Panc1 (cell line): Measurements from ENCODE around the gene ASH1L.

ENCODE experiments used
- POLR2AphosphoS5 ChIP-seq: IDR thresholded peaks from 2 replicates; pipeline ENCODE4 v1.6.1; 2012; ENCODE audit warnings: mild to moderate bottlenecking, low read depth, low read length, moderate library complexity
- SIN3A ChIP-seq: IDR thresholded peaks from 2 replicates; pipeline ENCODE4 v1.6.1; 2012; ENCODE audit warnings: low read depth, mild to moderate bottlenecking, low read length, moderate library complexity, borderline replicate concordance; ENCODE audit not compliant: insufficient read depth
- TF ChIP-seq, protein P1 (sequence below): fragments of 450-650 bp; IDR thresholded peaks from 2 replicates; pipeline ENCODE4 v1.5.1; 2017; ENCODE audit warnings: mild to moderate bottlenecking
- TF ChIP-seq, protein P2 (sequence below), 2 experiments: IDR thresholded peaks; 2 replicates each; pipeline ENCODE4 v1.6.1; 2011 to 2012; ENCODE audit warnings: low read depth in 2 of 2, control low read depth in 1 of 2, low read length in 1 of 2, mild to moderate bottlenecking in 1 of 2, moderate library complexity in 1 of 2; ENCODE audit not compliant: insufficient read depth in 1 of 2

DNA sequence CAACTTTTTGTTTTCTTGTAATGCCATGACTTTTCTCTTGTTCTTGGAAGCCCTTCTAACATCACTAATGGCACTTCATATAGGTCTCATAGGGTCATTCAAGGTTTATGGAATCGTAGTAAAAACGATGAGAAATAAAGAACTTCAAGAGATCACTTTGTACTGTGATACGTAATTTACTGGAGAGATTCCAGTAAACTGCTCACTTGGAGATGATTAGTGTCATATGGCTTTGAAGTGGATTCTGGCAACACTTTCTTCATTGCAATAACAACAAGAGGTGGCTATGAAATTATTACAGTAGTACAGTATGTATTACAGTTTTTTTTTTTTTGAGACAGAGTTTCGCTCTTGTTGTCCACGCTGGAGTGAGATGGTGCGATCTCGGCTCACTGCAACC, 138.5 kb downstream of the ASH1L start:
- TF ChIP-seq, protein P1, sequence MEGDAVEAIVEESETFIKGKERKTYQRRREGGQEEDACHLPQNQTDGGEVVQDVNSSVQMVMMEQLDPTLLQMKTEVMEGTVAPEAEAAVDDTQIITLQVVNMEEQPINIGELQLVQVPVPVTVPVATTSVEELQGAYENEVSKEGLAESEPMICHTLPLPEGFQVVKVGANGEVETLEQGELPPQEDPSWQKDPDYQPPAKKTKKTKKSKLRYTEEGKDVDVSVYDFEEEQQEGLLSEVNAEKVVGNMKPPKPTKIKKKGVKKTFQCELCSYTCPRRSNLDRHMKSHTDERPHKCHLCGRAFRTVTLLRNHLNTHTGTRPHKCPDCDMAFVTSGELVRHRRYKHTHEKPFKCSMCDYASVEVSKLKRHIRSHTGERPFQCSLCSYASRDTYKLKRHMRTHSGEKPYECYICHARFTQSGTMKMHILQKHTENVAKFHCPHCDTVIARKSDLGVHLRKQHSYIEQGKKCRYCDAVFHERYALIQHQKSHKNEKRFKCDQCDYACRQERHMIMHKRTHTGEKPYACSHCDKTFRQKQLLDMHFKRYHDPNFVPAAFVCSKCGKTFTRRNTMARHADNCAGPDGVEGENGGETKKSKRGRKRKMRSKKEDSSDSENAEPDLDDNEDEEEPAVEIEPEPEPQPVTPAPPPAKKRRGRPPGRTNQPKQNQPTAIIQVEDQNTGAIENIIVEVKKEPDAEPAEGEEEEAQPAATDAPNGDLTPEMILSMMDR, result no peak
- TF ChIP-seq, protein P2, sequence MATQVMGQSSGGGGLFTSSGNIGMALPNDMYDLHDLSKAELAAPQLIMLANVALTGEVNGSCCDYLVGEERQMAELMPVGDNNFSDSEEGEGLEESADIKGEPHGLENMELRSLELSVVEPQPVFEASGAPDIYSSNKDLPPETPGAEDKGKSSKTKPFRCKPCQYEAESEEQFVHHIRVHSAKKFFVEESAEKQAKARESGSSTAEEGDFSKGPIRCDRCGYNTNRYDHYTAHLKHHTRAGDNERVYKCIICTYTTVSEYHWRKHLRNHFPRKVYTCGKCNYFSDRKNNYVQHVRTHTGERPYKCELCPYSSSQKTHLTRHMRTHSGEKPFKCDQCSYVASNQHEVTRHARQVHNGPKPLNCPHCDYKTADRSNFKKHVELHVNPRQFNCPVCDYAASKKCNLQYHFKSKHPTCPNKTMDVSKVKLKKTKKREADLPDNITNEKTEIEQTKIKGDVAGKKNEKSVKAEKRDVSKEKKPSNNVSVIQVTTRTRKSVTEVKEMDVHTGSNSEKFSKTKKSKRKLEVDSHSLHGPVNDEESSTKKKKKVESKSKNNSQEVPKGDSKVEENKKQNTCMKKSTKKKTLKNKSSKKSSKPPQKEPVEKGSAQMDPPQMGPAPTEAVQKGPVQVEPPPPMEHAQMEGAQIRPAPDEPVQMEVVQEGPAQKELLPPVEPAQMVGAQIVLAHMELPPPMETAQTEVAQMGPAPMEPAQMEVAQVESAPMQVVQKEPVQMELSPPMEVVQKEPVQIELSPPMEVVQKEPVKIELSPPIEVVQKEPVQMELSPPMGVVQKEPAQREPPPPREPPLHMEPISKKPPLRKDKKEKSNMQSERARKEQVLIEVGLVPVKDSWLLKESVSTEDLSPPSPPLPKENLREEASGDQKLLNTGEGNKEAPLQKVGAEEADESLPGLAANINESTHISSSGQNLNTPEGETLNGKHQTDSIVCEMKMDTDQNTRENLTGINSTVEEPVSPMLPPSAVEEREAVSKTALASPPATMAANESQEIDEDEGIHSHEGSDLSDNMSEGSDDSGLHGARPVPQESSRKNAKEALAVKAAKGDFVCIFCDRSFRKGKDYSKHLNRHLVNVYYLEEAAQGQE (IDR thresholded peaks at IDR 0.05; ENCODE audit: insufficient read depth in 1 of 2, low read depth in 2 of 2, low read length in 1 of 2), result no peak
- TF ChIP-seq POLR2AphosphoS5 (no peak), SIN3A (no peak)
